C1 segment of cervical spinal cord (tissue), 14 donors: Measurements from ENCODE around the gene COL20A1.
A peak's percentile ranks its signal among the peaks of the same experiment; 100 is the strongest.
"Not testable (repeated sequence)": the region's sequence is repeated elsewhere in the genome, so short reads cannot be mapped to it uniquely, and the experiment has no call there.

ENCODE experiments used
- DNase-seq, 14 donors: peaks; one replicate each; lab custom pipeline; 2025; lab: John Stamatoyannopoulos, UW

Gene COL20A1

GRCh38 chr20:63372971-63373885 is 80.2 kb downstream of the COL20A1 start:
- no peak for DNase-seq

GRCh38 chr20:63373996-63374395 is 81.0 kb downstream of the COL20A1 start:
- DNase-seq: no peak

- no peak for DNase-seq
Measured at GRCh38 chr20:63374504-63374903, 81.5 kb downstream of the COL20A1 start.

DNA sequence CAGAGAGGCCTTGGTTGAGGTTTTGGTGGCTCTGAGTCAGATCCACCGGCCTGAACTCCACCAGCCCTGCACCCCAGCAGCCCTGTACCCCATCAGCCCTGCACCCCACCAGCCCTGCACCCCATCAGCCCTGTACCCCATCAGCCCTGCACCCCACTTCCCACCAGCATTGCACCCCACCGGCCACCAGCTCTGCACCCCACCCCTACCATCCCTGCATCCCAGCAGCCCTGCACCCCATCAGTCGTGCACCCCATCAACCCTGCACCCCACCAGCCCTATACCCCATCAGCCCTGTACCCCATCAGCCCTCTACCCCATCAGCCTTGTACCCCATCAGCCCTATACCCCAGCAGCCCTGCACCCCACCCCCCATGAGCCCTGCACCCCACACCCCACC is 82.5 kb downstream of the COL20A1 start:
- DNase-seq: no peak

GRCh38 chr20:63376283-63377250 is 83.6 kb downstream of the COL20A1 start:
- no peak for DNase-seq

DNA sequence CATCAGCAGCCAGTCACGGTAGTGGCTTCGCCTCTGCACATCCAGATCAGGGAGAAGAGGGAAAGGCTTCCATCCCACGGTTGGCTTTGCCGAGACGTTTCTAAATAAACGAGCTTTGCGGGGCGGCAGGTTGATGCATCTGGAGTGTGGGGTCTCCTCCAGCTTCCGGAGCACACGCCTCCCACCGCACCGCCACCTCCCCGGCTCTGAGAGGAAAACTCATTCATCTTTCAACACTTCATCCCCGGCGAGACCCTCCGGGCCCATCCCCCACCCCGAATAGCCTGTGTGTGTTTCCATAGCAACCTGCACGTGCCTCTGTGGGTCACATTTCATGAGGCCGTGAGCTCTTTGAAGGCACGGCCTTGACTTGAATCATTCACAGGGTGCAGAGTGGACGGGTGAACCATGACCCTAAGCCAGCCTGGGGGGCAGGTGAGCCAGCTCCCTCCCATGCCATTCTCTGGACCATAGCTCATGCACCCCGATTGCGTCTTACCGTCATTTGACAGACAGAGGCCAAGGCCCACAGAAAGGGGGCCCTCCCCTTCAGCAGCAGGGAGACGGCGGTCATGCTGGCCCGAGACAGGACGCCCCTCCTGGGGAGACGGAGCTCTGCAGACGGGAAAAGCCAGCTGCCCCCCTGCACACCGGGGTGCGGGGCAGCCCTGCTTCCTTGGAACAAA is 84.4 kb downstream of the COL20A1 start:
- no peak for DNase-seq

DNA sequence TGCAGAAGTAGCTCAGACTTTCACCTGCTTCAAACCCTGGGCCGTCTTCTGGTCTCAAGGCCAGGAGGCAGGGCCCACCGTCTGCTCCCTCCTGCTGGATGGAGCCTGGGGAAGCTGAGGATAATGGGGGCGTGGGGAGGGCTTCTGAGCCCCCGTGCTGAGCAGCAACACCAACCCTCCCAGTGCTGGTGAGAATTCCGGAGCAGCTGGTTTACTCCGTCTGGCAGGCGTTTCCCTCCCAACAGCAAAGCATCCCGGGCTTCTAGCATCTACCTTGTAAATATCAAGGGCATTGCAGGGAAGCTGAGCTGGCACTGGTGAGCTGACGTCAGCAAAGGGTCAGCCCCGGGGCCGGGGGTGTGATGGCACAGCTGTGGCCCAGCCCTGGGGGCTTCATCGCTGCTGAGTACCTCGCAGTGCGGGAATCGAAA is 85.0 kb downstream of the COL20A1 start:
- DNase-seq: no peak

DNA sequence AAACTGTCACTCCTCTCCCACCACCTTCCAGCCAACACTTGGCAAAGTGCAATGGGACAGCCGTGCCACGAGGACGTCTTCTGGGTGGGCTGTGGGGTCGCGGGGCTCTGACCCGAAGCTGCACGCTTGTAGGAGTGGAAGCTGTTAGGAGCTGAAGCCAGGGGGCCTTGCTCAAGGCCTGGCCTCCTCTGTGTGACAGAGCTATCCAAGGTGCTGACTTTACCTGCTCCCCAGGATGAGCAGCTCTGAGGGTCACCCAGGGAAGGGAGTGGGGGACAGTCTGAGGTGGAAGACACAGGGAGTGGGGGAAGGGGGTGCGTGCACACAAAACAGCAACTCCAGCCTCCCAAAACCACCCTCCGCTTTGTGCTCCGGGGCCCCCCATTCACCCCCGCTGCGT is 85.6 kb downstream of the COL20A1 start:
- no peak for DNase-seq

DNA sequence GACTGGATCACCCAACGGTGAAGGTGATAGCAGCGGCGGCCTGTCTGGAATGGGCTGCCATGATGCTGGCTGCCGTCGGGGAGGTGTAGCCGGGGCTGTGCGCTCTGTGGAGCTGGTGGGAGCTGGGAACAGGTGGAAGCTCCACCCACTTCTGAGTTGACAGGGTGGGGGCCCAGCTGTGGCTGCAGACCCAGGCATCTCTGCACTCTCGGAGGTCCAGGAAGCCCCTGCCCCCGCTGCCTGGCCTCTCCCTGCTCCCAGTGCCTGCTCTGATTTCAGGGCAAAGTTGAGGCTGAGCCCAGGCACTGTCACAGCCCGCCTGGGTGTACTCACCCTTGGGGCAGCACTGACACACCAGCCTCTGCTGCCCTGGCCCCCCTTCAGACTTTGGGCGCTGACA is 86.3 kb downstream of the COL20A1 start:
- DNase-seq: no peak

GRCh38 chr20:63379872-63380271 is 86.9 kb downstream of the COL20A1 start:
- not testable (repeated sequence) for DNase-seq

DNA sequence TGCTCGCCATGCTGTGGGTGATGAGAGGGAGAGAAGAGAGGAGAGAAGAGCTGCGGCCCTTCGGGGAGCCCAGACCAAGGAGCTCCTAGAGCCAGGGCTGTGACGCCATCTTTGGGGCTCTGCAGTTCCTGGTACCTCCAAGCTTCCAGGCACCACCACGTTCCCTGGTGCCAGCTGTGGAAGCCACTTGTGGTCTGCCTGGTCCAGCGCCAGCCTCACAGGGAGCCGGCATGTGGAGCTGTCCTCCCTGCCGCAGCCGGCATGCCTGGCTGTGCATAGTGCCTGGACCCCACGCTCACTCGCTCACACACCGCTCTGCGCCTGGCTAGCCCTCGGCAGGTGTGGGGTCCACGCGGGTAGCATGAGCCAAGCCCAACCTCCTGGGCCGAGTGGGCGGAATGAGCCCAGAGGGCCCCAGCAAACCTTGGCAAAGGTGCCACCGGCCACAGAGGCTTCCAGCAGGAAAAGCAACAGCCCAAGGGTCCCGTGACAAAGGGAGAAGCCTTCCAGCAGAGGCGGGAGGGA is 87.4 kb downstream of the COL20A1 start:
- DNase-seq: no peak

- peak in 4 of 14 donors; percentile 4 to 28 (median 8) for DNase-seq
Measured at GRCh38 chr20:63381781-63382431, 88.9 kb downstream of the COL20A1 start.

- peak in 1 of 14 donors; percentile 60 for DNase-seq
Measured at GRCh38 chr20:63382551-63383300, 89.7 kb downstream of the COL20A1 start.

DNA sequence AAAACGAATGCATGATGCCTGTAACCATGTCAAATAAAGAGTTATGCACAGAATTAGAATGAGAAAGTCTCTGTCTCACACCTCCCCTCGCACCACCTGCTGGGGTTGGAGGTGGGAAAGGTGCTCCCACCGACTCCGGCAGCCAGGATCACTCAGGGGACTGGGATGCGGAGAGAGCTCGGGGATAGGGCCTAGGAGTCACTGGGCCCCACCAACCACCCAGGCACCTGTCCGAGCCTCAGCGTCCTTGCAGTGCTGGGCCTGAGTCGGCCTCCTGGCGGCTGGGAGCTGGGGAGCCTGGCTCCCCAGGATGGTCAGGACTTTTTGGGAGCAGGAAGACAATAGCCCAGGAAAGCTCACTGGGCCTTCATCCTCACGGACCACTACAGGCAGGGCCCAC is 90.6 kb downstream of the COL20A1 start:
- no peak for DNase-seq

- DNase-seq: no peak
Measured at GRCh38 chr20:63384336-63384735, 91.3 kb downstream of the COL20A1 start.
